HepG2 (cell line): ENCODE results near the gene WIF1. TPM values are rescaled to one million over a fixed set of nuclear protein-coding genes. Genes with fewer than 3 reads are reported as not detected.

Source experiments
- ATAC-seq: fragments of 200-7000 bp; cut with Tn5 transposase; 3 replicates; pipeline ENCODE4 v1.9.1; 2020; ENCODE audit warnings: mild to moderate bottlenecking, moderate library complexity
- BruUV-seq: library from RNA; stranded (reverse); fragments of 400-500 nt; replicated peaks from 2 replicates; lab custom pipeline; 2021; lab: Mats Ljungman, UMichigan
- CTCF ChIA-PET: fragments of 300-600 bp; formaldehyde crosslinking; extraction: SDS; loops from one replicate; lab custom pipeline; 2021; ENCODE audit warnings: low total read pairs, inconsistent platforms, low intra/inter-chr PET ratio; lab: Yijun Ruan, JAX
- POLR2A ChIA-PET: fragments of 350-600 bp; sonication (Branson Sonifier 250); formaldehyde crosslinking; loops from one replicate; lab custom pipeline; 2020; ENCODE audit warnings: antibody characterized with exemption, inconsistent platforms; lab: Yijun Ruan, JAX
- DNase-seq: peaks from one replicate; pipeline ENCODE4 v3.0.0-alpha.2; 2015; ENCODE audit warnings: low spot score
- FAIRE-seq: peaks from 3 replicates; lab custom pipeline; 2011; peaks lifted over from hg19 to GRCh38; lab: Jason Lieb, UNC
- H2AFZ ChIP-seq: one replicate; pipeline ENCODE4 v1.6.1; 2011; ENCODE audit warnings: low read length, inconsistent platforms
- H3K27ac ChIP-seq: fragments of 300-600 bp; 3 replicates; pipeline ENCODE4 v1.8.0; 2011; ENCODE audit warnings: mixed run types, mild to moderate bottlenecking, mixed read lengths, low read length, inconsistent platforms; ENCODE audit not compliant: insufficient read depth; ENCODE audit errors: extremely low read length
- H3K27me3 ChIP-seq, 2 experiments: fragments of 200-600 bp in 1 of 2; 2 replicates in 1 of 2; 3 replicates in 1 of 2; pipeline versions ENCODE4 v1.6.0 to v1.8.0; 2011; ENCODE audit warnings: low read length in 2 of 2, mild to moderate bottlenecking in 2 of 2, moderate library complexity in 2 of 2, inconsistent platforms in 1 of 2; ENCODE audit not compliant: insufficient read depth in 2 of 2, control insufficient read depth in 1 of 2
- H3K36me3 ChIP-seq, 2 experiments: fragments of 200-600 bp in 1 of 2; replicated peaks in 1 of 2; 2 replicates in 1 of 2; 3 replicates in 1 of 2; pipeline versions ENCODE4 v1.5.1 to v1.8.0; 2011; ENCODE audit warnings: low read length in 2 of 2, inconsistent platforms in 1 of 2; ENCODE audit not compliant: insufficient read depth in 2 of 2, control insufficient read depth in 1 of 2
- H3K4me1 ChIP-seq: 2 replicates; pipeline ENCODE4 v1.5.1; 2012; ENCODE audit warnings: low read length, inconsistent platforms; ENCODE audit not compliant: insufficient read depth
- H3K4me2 ChIP-seq: 2 replicates; pipeline ENCODE4 v1.6.0; 2011; ENCODE audit warnings: low read depth, low read length, inconsistent platforms
- H3K4me3 ChIP-seq, 3 experiments: fragments of 200-600 bp in 1 of 3; sonication (generic), shearing (Covaris generic) in 1 of 3; replicated peaks in 1 of 3; 2 replicates each; pipeline ENCODE4 v1.5.1; 2011 to 2016; ENCODE audit warnings: low read length in 3 of 3, inconsistent platforms in 2 of 3, low read depth in 2 of 3, mild to moderate bottlenecking in 2 of 3, control low read depth in 1 of 3, mixed read lengths in 1 of 3; ENCODE audit not compliant: insufficient read depth in 1 of 3
- H3K79me2 ChIP-seq: one replicate; pipeline ENCODE4 v1.6.1; 2011; ENCODE audit warnings: low read length, inconsistent platforms; ENCODE audit not compliant: insufficient read depth
- H3K9ac ChIP-seq: 2 replicates; pipeline ENCODE4 v1.6.0; 2011; ENCODE audit warnings: mild to moderate bottlenecking, low read depth, low read length, inconsistent platforms; ENCODE audit not compliant: insufficient read depth
- H3K9me3 ChIP-seq: 2 replicates; pipeline ENCODE4 v1.5.1; 2012; ENCODE audit warnings: mild to moderate bottlenecking, low read length
- H4K20me1 ChIP-seq: 2 replicates; pipeline ENCODE4 v1.6.0; 2011; ENCODE audit warnings: inconsistent platforms, mild to moderate bottlenecking, low read length, moderate library complexity; ENCODE audit not compliant: insufficient read depth
- AGO2 ChIP-seq: fragments of 200-400 bp; formaldehyde crosslinking; optimal IDR thresholded peaks from 2 replicates; pipeline ENCODE3; 2017; ENCODE audit warnings: mild to moderate bottlenecking, low read depth, low read length, moderate library complexity
- CTCF ChIP-seq: sonication (generic); formaldehyde crosslinking; IDR thresholded peaks from 2 replicates; pipeline ENCODE4 v1.5.0; 2020; ENCODE audit warnings: mild to moderate bottlenecking, missing genetic modification reagents, moderate library complexity
- DNMT3B ChIP-seq: conservative IDR thresholded peaks from 2 replicates; pipeline ENCODE4 v1.6.1; 2016; ENCODE audit warnings: missing biosample characterization, control low read depth
- ESRRA ChIP-seq: sonication (generic); formaldehyde crosslinking; IDR thresholded peaks from 2 replicates; pipeline ENCODE4 v1.5.1; 2020; ENCODE audit warnings: mild to moderate bottlenecking, low read depth, missing genetic modification reagents
- KLF6 ChIP-seq: IDR thresholded peaks from 2 replicates; pipeline ENCODE4 v1.8.0; 2016; ENCODE audit warnings: missing biosample characterization, missing genetic modification reagents
- RARA ChIP-seq: IDR thresholded peaks from 2 replicates; pipeline ENCODE4 v1.6.1; 2016; ENCODE audit warnings: missing genetic modification reagents, missing compliant biosample characterization
- SMAD1 ChIP-seq: sonication (generic); formaldehyde crosslinking; IDR thresholded peaks from 2 replicates; pipeline ENCODE4 v1.4.0; 2020; ENCODE audit warnings: missing genetic modification reagents, low read depth, mild to moderate bottlenecking, borderline replicate concordance
- SMC3 ChIP-seq: IDR thresholded peaks from 2 replicates; pipeline ENCODE4 v1.6.1; 2011; ENCODE audit warnings: low read length, improper control_type of control experiment
- TCF7L2 ChIP-seq: IDR thresholded peaks from 2 replicates; pipeline ENCODE4 v1.6.1; 2011; ENCODE audit warnings: mild to moderate bottlenecking, low read depth, low read length, moderate library complexity
- TERF1 ChIP-seq: sonication (generic); formaldehyde crosslinking; IDR thresholded peaks from 2 replicates; pipeline ENCODE4 v1.8.0; 2022; ENCODE audit warnings: mild to moderate bottlenecking, missing genetic modification reagents, moderate library complexity
- UBTF ChIP-seq: sonication (generic); formaldehyde crosslinking; IDR thresholded peaks from 2 replicates; pipeline ENCODE4 v1.4.0; 2020; ENCODE audit warnings: mild to moderate bottlenecking, missing genetic modification reagents
- ZBTB42 ChIP-seq: sonication (generic); formaldehyde crosslinking; IDR thresholded peaks from 2 replicates; pipeline ENCODE4 v1.5.0; 2020; ENCODE audit warnings: mild to moderate bottlenecking, missing genetic modification reagents
- ZC3H13 ChIP-seq: sonication (generic); formaldehyde crosslinking; IDR thresholded peaks from 2 replicates; pipeline ENCODE4 v1.8.1; 2023; ENCODE audit warnings: mild to moderate bottlenecking, missing genetic modification reagents, moderate library complexity
- ZNF101 ChIP-seq: sonication (generic); formaldehyde crosslinking; IDR thresholded peaks from 2 replicates; pipeline ENCODE4 v1.4.0; 2020; ENCODE audit warnings: mild to moderate bottlenecking, low read depth, missing genetic modification reagents, borderline replicate concordance
- ZNF350 ChIP-seq: sonication (generic); formaldehyde crosslinking; IDR thresholded peaks from 2 replicates; pipeline ENCODE4 v1.4.0; 2020; ENCODE audit warnings: mild to moderate bottlenecking, low read depth, missing genetic modification reagents, borderline replicate concordance
- ZNF704 ChIP-seq: sonication (generic); formaldehyde crosslinking; IDR thresholded peaks from 2 replicates; pipeline ENCODE4 v1.8.1; 2023; ENCODE audit warnings: mild to moderate bottlenecking, inconsistent platforms, moderate library complexity, missing genetic modification reagents, borderline replicate concordance
- ZNF724P ChIP-seq: sonication (generic); formaldehyde crosslinking; IDR thresholded peaks from 2 replicates; pipeline ENCODE4 v1.8.0; 2022; ENCODE audit warnings: missing genetic modification reagents, borderline replicate concordance
- in situ Hi-C: cut with HindIII; loops from 2 replicates; pipeline ENCODE4 v1.10.0; 2017; ENCODE audit warnings: low pct_unique_long_range_greater_than_20kb; ENCODE audit not compliant: extremely low pct_ligation_motif_present
- intact Hi-C: fragments of 100-400 bp; cut with micrococcal nuclease; formaldehyde crosslinking; loops from one replicate; pipeline ENCODE4 v1.10.0; 2022; ENCODE audit not compliant: unreplicated experiment
- polyA plus RNA-seq, 8 experiments: library from polyadenylated mRNA; depleted of rRNA in 3 of 8; stranded (reverse) in 7 of 8; unstranded in 1 of 8; fragments of >200 nt; fragmentation: Illumina TruSeq in 4 of 8; extraction: Trizol in 4 of 8; gene quantifications; 2 replicates each; pipeline versions ENCODE4 v1.2.1 to v1.2.3, GENCODE V29; 2011 to 2016; ENCODE audit warnings: low read depth in 4 of 8, missing spikeins in 1 of 8, mixed read lengths in 1 of 8; ENCODE audit not compliant: insufficient read depth in 1 of 8
- total RNA-seq, 5 experiments: library from RNA; depleted of rRNA; stranded (reverse); fragments of >200 nt; fragmentation: Illumina TruSeq; extraction: Trizol; gene quantifications; 2 replicates each; pipeline ENCODE4 v1.2.3, GENCODE V29; 2016; ENCODE audit warnings: low read depth in 1 of 5

WIF1 gene
- total and polyA plus RNA-seq, 2 of the 13 experiments (the other 11 are each of a cell fraction or from before 2014, with no cell fraction given) = not detected

- H3K9ac ChIP-seq = no peak overlapping the region
- intact Hi-C loops = no loop called here
- DNase-seq (peak; percentile 2), ATAC-seq (no peak), FAIRE-seq (no peak)
- CTCF ChIA-PET = no interaction called here
- BruUV-seq = no TSS peak
- in situ Hi-C loops = no loop called here
- no peaks in the 10 kb centered on the region for H3K36me3 ChIP-seq
- TF ChIP-seq UBTF (CRISPR knock-in tag) = no peak
- TF ChIP-seq AGO2 = no peak
- TF ChIP-seq TCF7L2 = no peak
- TF ChIP-seq DNMT3B (CRISPR knock-in tag) = no peak
- TF ChIP-seq ESRRA (CRISPR knock-in tag) = no peak
- TF ChIP-seq ZNF724P = no peak
- no peak for TF ChIP-seq CTCF (CRISPR knock-in tag)
- TF ChIP-seq ZC3H13 (CRISPR knock-in tag) = no peak
- TF ChIP-seq SMAD1 (CRISPR knock-in tag) = no peak
- no peak for TF ChIP-seq TERF1
- no peak for TF ChIP-seq ZNF704
- no peak for TF ChIP-seq KLF6 (CRISPR knock-in tag)
- no peak for TF ChIP-seq ZNF350 (CRISPR knock-in tag)
- no peak for TF ChIP-seq ZBTB42
- TF ChIP-seq SMC3 = no peak
- TF ChIP-seq RARA (CRISPR knock-in tag) = no peak
- no peak for TF ChIP-seq ZNF101 (CRISPR knock-in tag)
- H3K4me3 ChIP-seq = no peak overlapping the region
- H3K4me2 ChIP-seq = no peak overlapping the region
- H4K20me1 ChIP-seq = no peaks in the 10 kb centered on the region
- no peaks in the 10 kb centered on the region for H3K4me1 ChIP-seq
- POLR2A ChIA-PET = no interaction called here
- H3K27ac ChIP-seq = no peak overlapping the region
- H3K79me2 ChIP-seq = no peaks in the 10 kb centered on the region
- no peaks in the 10 kb centered on the region; a peak in 2 of 5 replicates for H3K27me3 ChIP-seq
- H2AFZ ChIP-seq = no peak overlapping the region
- H3K9me3 ChIP-seq = no peaks in the 10 kb centered on the region
These were observed 30.9 kb upstream of the WIF1 start for GRCh38 chr12:65152012-65152411.
